Heart right ventricle (tissue), 16 donors: ENCODE results near the gene CSE1L. TPM values are rescaled to one million over a fixed set of nuclear protein-coding genes. Genes with fewer than 3 reads are reported as not detected.

Experiments used
- ATAC-seq, 8 donors: fragments of 200-7000 bp; cut with Tn5 transposase; one replicate each; pipeline ENCODE4 v1.9.1; 2020; ENCODE audit warnings: mild to moderate bottlenecking in 8 of 8, moderate library complexity in 8 of 8, moderate number of reproducible peaks in 1 of 8
- DNase-seq, 2 donors: peaks; one replicate each; pipeline ENCODE4 v3.0.0-alpha.2; 2020
- H3K27ac ChIP-seq, 10 donors: fragments of 200-600 bp; sonication (generic) in 2 of 10; one replicate each; pipeline versions ENCODE4 v1.5.0 to v1.8.0; 2020 to 2022; ENCODE audit warnings: mild to moderate bottlenecking in 3 of 10
- H3K27me3 ChIP-seq, 7 donors: fragments of 200-600 bp; one replicate each; pipeline ENCODE4 v1.8.0; 2021 to 2022; ENCODE audit warnings: mild to moderate bottlenecking in 2 of 7
- H3K36me3 ChIP-seq, 9 donors: fragments of 200-600 bp; sonication (generic) in 1 of 9; one replicate each; pipeline versions ENCODE4 v1.5.0 to v1.8.0; 2020 to 2022; ENCODE audit warnings: mild to moderate bottlenecking in 2 of 9
- H3K4me1 ChIP-seq, 9 donors: fragments of 200-600 bp; sonication (generic) in 1 of 9; one replicate each; pipeline versions ENCODE4 v1.5.0 to v1.8.0; 2020 to 2022; ENCODE audit warnings: mild to moderate bottlenecking in 4 of 9
- H3K4me3 ChIP-seq, 10 donors: fragments of 200-600 bp; sonication (generic) in 2 of 10; one replicate each; pipeline versions ENCODE4 v1.5.0 to v1.8.0; 2020 to 2022; ENCODE audit warnings: mild to moderate bottlenecking in 7 of 10, moderate library complexity in 2 of 10
- H3K9me3 ChIP-seq, 11 donors: fragments of 200-600 bp in 10 of 11; sonication (generic) in 2 of 11; one replicate each; pipeline versions ENCODE4 v1.5.0 to v1.8.0; 2013 to 2022; ENCODE audit warnings: mild to moderate bottlenecking in 2 of 11, control low read depth in 1 of 11, moderate library complexity in 1 of 11
- CTCF ChIP-seq, 9 donors: fragments of 200-600 bp; sonication (generic) in 2 of 9; IDR thresholded peaks; one replicate each; pipeline versions ENCODE4 v1.5.0 to v1.8.0; 2021 to 2022; ENCODE audit warnings: antibody characterized with exemption in 9 of 9, mild to moderate bottlenecking in 5 of 9, moderate library complexity in 1 of 9
- WGBS, 2 donors: extraction: QIAGEN DNeasy Blood & Tissue Kit; methylation state at CpG; one replicate each; pipeline ENCODE4 v1.1.7; 2013; ENCODE audit warnings: inconsistent platforms in 1 of 2; 5-methylcytosine and 5-hydroxymethylcytosine counted together
- intact Hi-C, 10 donors: fragments of 100-400 bp; cut with DNase I; formaldehyde crosslinking; loops; one replicate each; pipeline versions ENCODE4 v1.11.1 to v1.14.2; 2022
- polyA plus RNA-seq, 2 donors: library from polyadenylated mRNA; stranded (reverse); fragments of 200-250 nt; gene quantifications; one replicate each; pipeline ENCODE4 v1.2.3, GENCODE V29; 2013
- total RNA-seq, 10 donors: library from RNA; stranded (reverse); fragmentation: NEBNext Ultra II Directional in 3 of 10; extraction: Animal tissue kit (Norgen Biotek cat#: 25700) in 3 of 10; gene quantifications; one replicate each; pipeline versions ENCODE4 v1.2.1 to v1.2.4, GENCODE V29; 2021 to 2023
- donor health status: Arrhythmogenic right ventricular cardiomyopathy.
- donor health status: ischemic (EF 13 %, LVEDD 7.1; RV severe dilation, severe dysfunction).
- donor health status: healthy with polysubstance abuse.
- donor health status: DM: no; HTN: yes; CAD: no.
- donor health status: DM: no; HTN: no; CAD: no.
- donor health status: ischemic (EF 25% LVEDD 6.9; RV normal size, moderate dysfunction).
- donor health status: ischemic (EF 25% LVEDD 5.7; RV mildly dilated, moderate dysfunction).
- donor health status: healthy.
- donor health status: DM: yes; HTN: yes; CAD: no.
- donor health status: Ischemic cardiomyopathy.
- donor health status: ischemic (EF 35%, LVEDD 5.7; RV mildly dilated, moderate dysfunction).
- donor health status: nonischemic (EF 11% LVEDD 7.7; RV severe dilation, severe dysfunction).
- donor health status: DM: yes; HTN: yes; CAD: no.
- donor health status: PGD.
- donor health status: ischemic (EF 29% LVEDD 5.4; RV normal size, mild dysfunction).
- donor health status: nonischemic (EF 23%, LVEDD 6.1; RV moderate dilation, normal function).

CSE1L gene
- total and polyA plus RNA-seq, 12 donors, result 16.2 to 47.6 (median 39.6) TPM

GRCh38 chr20:49140411-49140810 is 94.3 kb downstream of the CSE1L start:
- TF ChIP-seq CTCF (IDR thresholded peaks at IDR 0.05), result no peak
- DNase-seq, result no peak
- WGBS, 2 donors, result 68 to 74% methylated on average over 2 of the region's 2 CpGs
- Histone ChIP-seq H3K9me3 (no peaks in the 10 kb centered on the region), H3K4me1 (peaks cover 0 to 12% (median 0%) of the 10 kb centered on the region in 9 donors), H3K4me3 (no peak overlapping the region), H3K27me3 (no peaks in the 10 kb centered on the region), H3K27ac (no peak overlapping the region), H3K36me3 (peaks cover 0 to 79% (median 4%) of the 10 kb centered on the region in 9 donors)
- intact Hi-C loops, result loop anchor here in 1 of 10 donors (5.0 kb wide), 1 partner anchor 42 kb away; no protein-coding TSS in a partner anchor
- no peak for ATAC-seq

GRCh38 chr20:49140834-49141233 is 94.7 kb downstream of the CSE1L start:
- Histone ChIP-seq H3K9me3 (no peaks in the 10 kb centered on the region), H3K27ac (no peak overlapping the region), H3K27me3 (no peaks in the 10 kb centered on the region), H3K36me3 (peaks cover 0 to 79% (median 2%) of the 10 kb centered on the region in 9 donors), H3K4me3 (no peak overlapping the region), H3K4me1 (peaks cover 0 to 12% (median 0%) of the 10 kb centered on the region in 9 donors)
- DNase-seq, result no peak
- no peak for ATAC-seq
- intact Hi-C loops, result loop anchor here in 1 of 10 donors (5.0 kb wide), 1 partner anchor 41 kb away; no protein-coding TSS in a partner anchor
- WGBS, 2 donors, result 70 to 81% methylated on average over 2 of the region's 2 CpGs
- no peak for TF ChIP-seq CTCF (IDR thresholded peaks at IDR 0.05)

Other genes with a start within 250 kb of the CSE1L start
- 10 to 100 TPM in 4 of 10 donors, 1 to 10 TPM in 6; 4.6 to 23.4 (median 8.5) TPM for gene PREX1, start 218.3 kb upstream of the CSE1L start, total RNA-seq
- 10 to 100 TPM in 1 of 2 donors, 1 to 10 TPM in 1; 9.0 to 11.9 TPM for gene PREX1, start 218.3 kb upstream of the CSE1L start, polyA plus RNA-seq
- 10 to 100 TPM; 34.1 to 50.0 (median 42.2) TPM for gene ARFGEF2, start 124.6 kb upstream of the CSE1L start, total RNA-seq
- gene ARFGEF2, start 124.6 kb upstream of the CSE1L start, polyA plus RNA-seq, result 10 to 100 TPM in 1 of 2 donors, 1 to 10 TPM in 1; 6.2 to 24.4 TPM
- gene STAU1, start 142.0 kb downstream of the CSE1L start, total RNA-seq, result 10 to 100 TPM; 52.2 to 94.3 (median 72.6) TPM
- gene STAU1, start 142.0 kb downstream of the CSE1L start, polyA plus RNA-seq, result 10 to 100 TPM; 18.0 to 31.3 TPM
- gene DDX27, start 173.1 kb downstream of the CSE1L start, total RNA-seq, result 10 to 100 TPM; 11.0 to 16.5 (median 12.8) TPM
- gene DDX27, start 173.1 kb downstream of the CSE1L start, polyA plus RNA-seq, result 10 to 100 TPM; 15.1 to 26.2 TPM
- gene ZNFX1, start 231.7 kb downstream of the CSE1L start, total RNA-seq, result 10 to 100 TPM; 18.9 to 49.5 (median 24.8) TPM
- gene ZNFX1, start 231.7 kb downstream of the CSE1L start, polyA plus RNA-seq, result 1 to 10 TPM; 7.8 to 8.5 TPM